SK-N-MC (cell line): Measurements from ENCODE around the gene SAA1.

Experiments used
- EZH2 ChIP-seq: fragments of 200-600 bp; sonication (generic); IDR thresholded peaks from one replicate; pipeline ENCODE4 v1.6.1; 2017; ENCODE audit warnings: antibody characterized with exemption
- FOXP2 ChIP-seq: optimal IDR thresholded peaks from 2 replicates; pipeline ENCODE3; 2011; ENCODE audit warnings: mild to moderate bottlenecking, moderate library complexity; ENCODE audit not compliant: insufficient read depth; ENCODE audit errors: extremely low read length, control extremely low read depth
- POLR2AphosphoS5 ChIP-seq: IDR thresholded peaks from 2 replicates; pipeline ENCODE4 v1.6.1; 2012; ENCODE audit warnings: mild to moderate bottlenecking, low read depth, low read length, borderline replicate concordance

- TF ChIP-seq EZH2 (no peak), POLR2AphosphoS5 (no peak), FOXP2 (no peak)
These were observed 4.0 kb downstream of the SAA1 start for GRCh38 chr11:18270102-18270501.
